Activated T-cell treated with anti-CD3 and anti-CD28 coated beads for 48 hours (primary cell): ENCODE measurements around the gene MVB12A.

ENCODE experiments used
- DNase-seq: peaks from one replicate; pipeline ENCODE4 v3.0.0-alpha.2; 2020; ENCODE audit warnings: low read depth

MVB12A gene

DNA sequence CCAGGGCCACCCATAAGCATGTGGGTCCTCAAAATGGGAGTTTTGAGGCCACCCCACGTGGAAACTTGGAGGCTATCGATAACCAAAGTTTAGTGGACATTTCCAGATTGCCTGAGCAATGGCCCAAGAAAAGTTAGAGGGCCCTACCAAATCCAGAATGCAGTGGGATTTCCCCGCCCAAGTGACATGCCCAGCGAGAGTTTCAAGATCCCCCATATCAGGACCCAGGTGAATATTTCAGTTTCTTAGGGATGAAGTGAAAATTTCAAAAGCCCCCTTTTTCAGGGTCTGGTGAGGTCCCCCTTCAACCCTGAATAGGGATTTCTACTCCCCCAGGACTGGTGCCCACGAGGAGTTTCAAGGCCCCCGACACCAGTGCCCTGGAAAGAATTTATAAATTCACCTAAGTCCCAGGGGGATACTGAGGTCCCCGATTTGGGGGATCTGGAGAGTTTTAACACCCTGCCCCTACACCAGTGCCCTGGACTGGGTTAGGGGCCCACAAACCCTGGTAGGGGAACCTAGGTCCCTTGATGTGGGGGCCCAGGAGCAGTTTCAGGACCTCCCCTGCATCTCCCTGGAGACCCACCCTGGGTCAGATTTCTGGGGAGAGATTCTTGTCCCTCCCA, 15.1 kb upstream of the MVB12A start:
- DNase-seq, result no peak

GRCh38 chr19:17405250-17406045, 14.4 kb upstream of the MVB12A start, which contains the start of gene BST2:
TSS of gene BST2 (minus strand) at chr19:17405630. CDS start at chr19:17405575, 55 bp downstream.
- peak; percentile 43 for DNase-seq

- no peak for DNase-seq
Measured at GRCh38 chr19:17406046-17406886, 13.6 kb upstream of the MVB12A start.

- no peak for DNase-seq
Measured at GRCh38 chr19:17406887-17407196, 13.0 kb upstream of the MVB12A start.

- no peak for DNase-seq
Measured at GRCh38 chr19:17409990-17410389, 9.9 kb upstream of the MVB12A start.

- DNase-seq, result no peak
Measured at GRCh38 chr19:17411801-17412200, 8.0 kb upstream of the MVB12A start.

DNA sequence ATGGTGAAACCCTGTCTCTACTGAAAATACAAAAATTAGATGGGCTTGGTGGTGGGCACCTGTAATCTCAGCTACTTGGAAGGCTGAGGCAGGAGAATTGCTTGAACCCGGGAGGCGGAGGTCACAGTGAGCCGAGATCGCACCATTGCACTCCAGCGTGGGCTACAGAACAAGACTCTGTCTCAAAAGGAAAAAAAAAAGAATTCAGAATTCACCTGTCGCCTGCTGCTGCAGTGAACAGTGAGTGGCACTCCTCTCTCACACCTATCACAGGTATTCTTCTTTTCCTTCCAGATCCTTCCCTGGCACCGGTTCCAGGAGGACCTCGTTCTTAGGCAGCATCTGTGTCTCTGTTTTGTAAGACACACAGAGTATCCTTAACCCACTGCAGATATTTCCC, 5.8 kb upstream of the MVB12A start:
- DNase-seq, result no peak

GRCh38 chr19:17415121-17415520, 4.7 kb upstream of the MVB12A start:
- DNase-seq, result no peak

GRCh38 chr19:17418710-17419109, 1.1 kb upstream of the MVB12A start:
- DNase-seq, result no peak

DNA sequence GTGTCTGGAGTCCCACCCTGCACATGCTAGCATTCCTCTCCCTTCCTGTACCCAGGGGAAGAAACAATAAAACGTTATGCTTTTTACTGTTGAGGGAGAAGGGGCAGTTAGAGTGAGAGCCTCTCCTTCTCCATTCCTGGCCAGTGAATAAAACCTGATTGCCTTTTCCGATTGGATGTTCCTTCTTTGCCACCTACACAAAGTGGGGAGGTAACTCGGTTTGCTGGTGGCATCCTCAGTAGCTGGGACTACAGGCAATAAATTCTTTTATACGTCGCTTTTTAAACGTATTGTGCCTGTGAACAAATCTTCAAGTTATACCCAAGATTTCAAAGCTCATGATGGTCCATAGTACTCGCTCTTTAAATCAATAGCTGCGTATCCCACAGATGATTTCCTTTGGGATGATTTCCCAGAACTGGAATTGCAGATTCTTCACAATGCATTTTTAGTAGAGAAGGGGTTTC, 660 bp upstream of the MVB12A start:
- DNase-seq, result no peak

GRCh38 chr19:17420475-17420924, 653 bp downstream of the MVB12A start:
- DNase-seq, result peak; percentile 18

DNA sequence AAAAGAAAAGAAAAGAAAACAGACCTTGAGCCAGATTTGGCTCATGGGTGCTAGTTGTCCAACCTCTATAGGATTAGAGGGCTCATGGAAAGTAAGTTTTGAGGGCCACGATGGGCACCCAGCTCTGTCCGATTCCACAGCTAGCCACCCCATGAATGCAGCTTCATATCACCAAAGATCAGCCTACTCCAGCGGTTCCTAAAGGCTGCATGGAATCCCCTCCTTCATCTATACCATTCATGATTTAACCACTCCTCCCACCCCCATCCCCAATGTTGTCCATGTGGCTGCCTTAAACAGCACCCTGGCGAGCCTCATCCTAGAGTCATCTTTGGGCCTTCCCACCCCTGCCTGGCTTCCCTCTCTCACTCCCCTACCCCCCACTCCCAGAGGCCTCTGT, 2.1 kb downstream of the MVB12A start:
- no peak for DNase-seq

GRCh38 chr19:17423429-17424208, 3.8 kb downstream of the MVB12A start:
- DNase-seq, result no peak

- DNase-seq, result peak; percentile 24
Measured at GRCh38 chr19:17424743-17425365, 5.0 kb downstream of the MVB12A start.

DNA sequence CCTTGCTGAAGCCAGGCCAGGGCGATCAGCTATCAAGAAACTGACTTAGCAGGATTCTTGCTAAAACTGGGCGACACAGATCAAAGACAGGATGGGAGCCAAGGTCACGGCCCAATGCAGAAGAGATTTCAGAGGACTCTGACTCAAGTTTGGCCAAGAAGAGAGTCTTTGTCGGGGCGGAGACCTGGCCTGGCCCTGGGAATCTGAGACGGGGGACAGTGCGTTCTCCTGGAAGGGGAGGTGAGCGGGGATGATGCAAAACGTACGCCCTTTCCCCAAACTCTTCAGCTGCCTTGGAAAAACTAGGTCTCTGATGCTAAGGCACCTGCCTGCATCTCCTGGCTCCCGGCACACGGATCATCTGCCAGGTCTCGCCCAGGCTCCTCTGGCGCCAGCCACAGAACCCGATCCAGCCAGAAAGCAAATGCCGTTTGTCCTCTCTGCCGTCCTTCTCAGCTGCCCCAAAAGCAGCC, 9.8 kb downstream of the MVB12A start:
- DNase-seq, result no peak

GRCh38 chr19:17431417-17431816, 11.6 kb downstream of the MVB12A start:
- DNase-seq, result no peak

DNA sequence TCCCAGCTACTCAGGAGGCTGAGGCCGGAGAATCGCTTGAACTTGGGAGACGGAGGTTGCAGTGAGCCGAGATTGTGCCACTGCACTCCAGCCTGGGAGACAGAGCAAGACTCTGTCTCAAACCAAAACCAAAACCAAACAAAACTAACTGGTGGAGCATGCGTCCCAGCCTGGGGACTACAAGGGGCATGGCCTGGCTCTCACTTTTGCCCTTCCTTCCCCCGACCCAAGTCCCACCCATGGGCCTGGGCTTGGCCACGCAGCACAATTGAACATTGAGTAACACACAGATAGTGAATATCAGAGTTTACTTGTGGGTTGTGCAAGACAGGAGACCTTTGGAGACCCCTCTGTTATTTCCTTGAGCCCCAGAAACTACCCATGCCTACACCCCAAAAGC, 15.4 kb downstream of the MVB12A start:
- no peak for DNase-seq

- DNase-seq, result no peak
Measured at GRCh38 chr19:17436094-17436873, 16.4 kb downstream of the MVB12A start.

DNA sequence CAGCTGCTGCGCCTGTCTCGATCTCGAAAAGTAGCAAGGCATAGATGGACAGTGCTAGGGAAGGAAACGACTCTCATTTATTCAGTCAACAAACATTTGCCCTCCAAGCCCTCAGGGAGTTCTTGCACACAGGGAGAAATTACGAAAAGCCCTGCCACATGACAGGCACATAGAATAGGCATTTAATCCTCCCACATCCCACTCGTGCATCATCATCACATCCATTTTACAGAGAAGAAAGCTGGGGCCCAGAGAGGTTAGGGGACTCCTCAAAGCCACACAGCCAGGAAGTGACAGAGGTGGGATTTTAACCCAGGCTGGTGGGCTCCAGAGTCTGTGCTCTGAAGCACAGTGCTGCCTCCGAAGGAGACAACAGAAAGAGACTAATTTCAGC, 17.0 kb downstream of the MVB12A start:
- no peak for DNase-seq

GRCh38 chr19:17441241-17442021, 21.6 kb downstream of the MVB12A start:
- no peak for DNase-seq
